Sigmoid colon (tissue), 7 donors: ENCODE measurements around the gene SEMA5B. TPM values are rescaled to one million over a fixed set of nuclear protein-coding genes. Genes with fewer than 3 reads are reported as not detected.

Experiments used
- DNase-seq: peaks from one replicate; pipeline ENCODE4 v3.0.0-alpha.2; 2019
- H3K27ac ChIP-seq, 4 donors: fragments of 200-600 bp; sonication (generic); one replicate each; pipeline ENCODE4 v1.5.1; 2016 to 2019; ENCODE audit warnings: mild to moderate bottlenecking in 1 of 4
- H3K27me3 ChIP-seq, 3 donors: fragments of 200-600 bp; sonication (generic); one replicate each; pipeline ENCODE4 v1.5.1; 2019; ENCODE audit warnings: mild to moderate bottlenecking in 1 of 3
- H3K36me3 ChIP-seq, 4 donors: fragments of 200-600 bp; sonication (generic); one replicate each; pipeline ENCODE4 v1.5.1; 2016 to 2019
- H3K4me1 ChIP-seq, 4 donors: fragments of 200-600 bp; sonication (generic); one replicate each; pipeline ENCODE4 v1.5.1; 2017 to 2019
- H3K4me3 ChIP-seq, 4 donors: fragments of 200-600 bp; sonication (generic); one replicate each; pipeline ENCODE4 v1.5.1; 2017 to 2019; ENCODE audit warnings: mild to moderate bottlenecking in 2 of 4, moderate library complexity in 1 of 4
- H3K9me3 ChIP-seq, 4 donors: fragments of 200-600 bp in 3 of 4; sonication (generic) in 3 of 4; one replicate each; pipeline versions ENCODE4 v1.5.1 to v1.6.1; 2013 to 2019
- CTCF ChIP-seq, 4 experiments: fragments of 450-650 bp in 3 of 4; fragments of 200-600 bp in 1 of 4; IDR thresholded peaks; one replicate each; pipeline ENCODE4 v1.5.1; 2016 to 2019; ENCODE audit warnings: antibody characterized with exemption in 4 of 4, mild to moderate bottlenecking in 3 of 4, moderate library complexity in 2 of 4
- EP300 ChIP-seq, 4 donors: sonication (generic); formaldehyde crosslinking; IDR thresholded peaks; one replicate each; pipeline ENCODE4 v1.6.1; 2017; ENCODE audit warnings: antibody characterized with exemption in 4 of 4
- POLR2A ChIP-seq, 2 donors: fragments of 450-650 bp; IDR thresholded peaks; one replicate each; pipeline ENCODE4 v1.6.1; 2016; ENCODE audit warnings: antibody characterized with exemption in 2 of 2, mild to moderate bottlenecking in 2 of 2, moderate library complexity in 2 of 2
- POLR2AphosphoS5 ChIP-seq, 4 donors: sonication (generic); formaldehyde crosslinking; IDR thresholded peaks; one replicate each; pipeline ENCODE4 v1.6.1; 2017; ENCODE audit warnings: antibody characterized with exemption in 4 of 4
- WGBS, 2 donors: extraction: QIAGEN DNeasy Blood & Tissue Kit; methylation state at CpG; one replicate each; pipeline ENCODE4 v1.1.7; 2013; 5-methylcytosine and 5-hydroxymethylcytosine counted together
- intact Hi-C: fragments of 100-400 bp; cut with DNase I; formaldehyde crosslinking; loops from one replicate; pipeline ENCODE4 v1.15.1; 2023
- polyA plus RNA-seq, 3 donors: library from polyadenylated mRNA; stranded (reverse); fragments of 200-250 nt; gene quantifications; one replicate each; pipeline ENCODE4 v1.2.3, GENCODE V29; 2013
- total RNA-seq, 4 donors: library from RNA; depleted of rRNA; stranded (reverse); fragments of >200 nt; gene quantifications; one replicate each; pipeline ENCODE4 v1.1.0, GENCODE V29; 2016
- donor health status: healthy with polysubstance abuse.
- donor health status: Bipolar disorder and iron deficiency.
- donor health status: healthy.

Gene SEMA5B
- total and polyA plus RNA-seq, 7 donors = 0.36 to 0.69 (median 0.55) TPM; not detected in 2

GRCh38 chr3:123064914-123065313 is 37.4 kb upstream of the SEMA5B start:
- intact Hi-C loops = loop anchor here (5.0 kb wide), 1 partner anchor 137 kb away; the partner anchor contains the start of gene SEC22A

GRCh38 chr3:123064506-123064905 is 36.9 kb upstream of the SEMA5B start:
- Histone ChIP-seq H3K27ac (no peak overlapping the region), H3K4me3 (no peak overlapping the region), H3K27me3 (no peaks in the 10 kb centered on the region), H3K36me3 (no peaks in the 10 kb centered on the region), H3K4me1 (peaks cover 0 to 27% (median 16%) of the 10 kb centered on the region in 4 donors), H3K9me3 (no peaks in the 10 kb centered on the region)
- 97% methylated on average over 4 of the region's 4 CpGs for WGBS, 2 donors
- DNase-seq = no peak
- intact Hi-C loops = no loop called here
- TF ChIP-seq CTCF (IDR thresholded peaks at IDR 0.05) (no peak), POLR2AphosphoS5 (IDR thresholded peaks at IDR 0.05) (no peak), POLR2A (IDR thresholded peaks at IDR 0.05) (no peak), EP300 (IDR thresholded peaks at IDR 0.05) (no peak)

More at GRCh38 chr3:123064914-123065313, 37.4 kb upstream of the SEMA5B start:
- H3K4me3 ChIP-seq = no peak overlapping the region
- no peaks in the 10 kb centered on the region for H3K27me3 ChIP-seq
- TF ChIP-seq CTCF (IDR thresholded peaks at IDR 0.05) = no peak
- no peak for TF ChIP-seq POLR2A (IDR thresholded peaks at IDR 0.05)
- no peak for TF ChIP-seq EP300 (IDR thresholded peaks at IDR 0.05)
- TF ChIP-seq POLR2AphosphoS5 (IDR thresholded peaks at IDR 0.05) = no peak
- no peak overlapping the region for H3K27ac ChIP-seq
- no peaks in the 10 kb centered on the region for H3K9me3 ChIP-seq
- no peak for DNase-seq
- peaks cover 0 to 27% (median 16%) of the 10 kb centered on the region in 4 donors for H3K4me1 ChIP-seq
- WGBS, 2 donors = 5 to 47% methylated on average over 1 of the region's 1 CpG
- no peaks in the 10 kb centered on the region for H3K36me3 ChIP-seq

- intact Hi-C loops = no loop called here
- WGBS, 2 donors = 94 to 97% methylated on average over 6 of the region's 6 CpGs
Observed at GRCh38 chr3:123063034-123063433, 35.5 kb upstream of the SEMA5B start.

GRCh38 chr3:123061856-123062255 is 34.3 kb upstream of the SEMA5B start:
- no peak for TF ChIP-seq EP300 (IDR thresholded peaks at IDR 0.05)

More at GRCh38 chr3:123063034-123063433, 35.5 kb upstream of the SEMA5B start:
- H3K4me1 ChIP-seq = peaks cover 0 to 14% (median 10%) of the 10 kb centered on the region in 4 donors
- no peaks in the 10 kb centered on the region for H3K36me3 ChIP-seq
- DNase-seq = no peak
- H3K27me3 ChIP-seq = no peaks in the 10 kb centered on the region
- no peak for TF ChIP-seq POLR2AphosphoS5 (IDR thresholded peaks at IDR 0.05)
- no peak for TF ChIP-seq CTCF (IDR thresholded peaks at IDR 0.05)
- TF ChIP-seq POLR2A (IDR thresholded peaks at IDR 0.05) = no peak
- TF ChIP-seq EP300 (IDR thresholded peaks at IDR 0.05) = no peak
- no peak overlapping the region for H3K4me3 ChIP-seq
- H3K9me3 ChIP-seq = no peaks in the 10 kb centered on the region
- no peak overlapping the region for H3K27ac ChIP-seq

GRCh38 chr3:123060054-123060453 is 32.5 kb upstream of the SEMA5B start:
- Histone ChIP-seq H3K4me3 (no peak overlapping the region), H3K27ac (no peak overlapping the region), H3K4me1 (no peaks in the 10 kb centered on the region), H3K36me3 (no peaks in the 10 kb centered on the region), H3K9me3 (no peaks in the 10 kb centered on the region), H3K27me3 (no peaks in the 10 kb centered on the region)
- TF ChIP-seq EP300 (IDR thresholded peaks at IDR 0.05) = no peak
- no peak for TF ChIP-seq POLR2A (IDR thresholded peaks at IDR 0.05)
- TF ChIP-seq POLR2AphosphoS5 (IDR thresholded peaks at IDR 0.05) = no peak
- no peak for TF ChIP-seq CTCF (IDR thresholded peaks at IDR 0.05)
- intact Hi-C loops = no loop called here
- no peak for DNase-seq

More at GRCh38 chr3:123061856-123062255, 34.3 kb upstream of the SEMA5B start:
- intact Hi-C loops = no loop called here
- DNase-seq = no peak
- Histone ChIP-seq H3K9me3 (no peaks in the 10 kb centered on the region), H3K27me3 (no peaks in the 10 kb centered on the region), H3K4me1 (peaks cover 0 to 7% (median 5%) of the 10 kb centered on the region in 4 donors), H3K4me3 (no peak overlapping the region), H3K27ac (no peak overlapping the region), H3K36me3 (no peaks in the 10 kb centered on the region)
- 15 to 66% methylated on average over 7 of the region's 7 CpGs for WGBS, 2 donors
